Mucosa of stomach (tissue), 1 donor: ENCODE measurements around the gene RAD23A.

Experiments used
- H3K27me3 ChIP-seq: one replicate; pipeline ENCODE4 v1.7.0; 2013; ENCODE audit warnings: mild to moderate bottlenecking, low read length; ENCODE audit not compliant: control insufficient read depth, insufficient read depth
- H3K36me3 ChIP-seq: one replicate; pipeline ENCODE4 v1.7.0; 2013; ENCODE audit warnings: low read length; ENCODE audit not compliant: control insufficient read depth, insufficient read depth
- H3K4me1 ChIP-seq: one replicate; pipeline ENCODE4 v1.7.0; 2013; ENCODE audit warnings: mild to moderate bottlenecking, low read length; ENCODE audit not compliant: control insufficient read depth, insufficient read depth
- H3K4me3 ChIP-seq: one replicate; pipeline ENCODE4 v1.7.0; 2013; ENCODE audit warnings: low read length
- H3K9ac ChIP-seq: one replicate; pipeline ENCODE4 v1.7.0; 2013; ENCODE audit warnings: mild to moderate bottlenecking, low read length, moderate library complexity
- H3K9me3 ChIP-seq: one replicate; pipeline ENCODE4 v1.7.0; 2013; ENCODE audit warnings: mild to moderate bottlenecking, low read length, moderate library complexity; ENCODE audit not compliant: control insufficient read depth
- donor health status: Pancreatic carcinoma.

The RAD23A gene

GRCh38 chr19:12924621-12925310 is 20.9 kb upstream of the RAD23A start:
- Histone ChIP-seq H3K9me3 (no peaks in the 10 kb centered on the region), H3K36me3 (peaks cover 12% of the 10 kb centered on the region), H3K4me3 (no peak overlapping the region), H3K9ac (no peak overlapping the region), H3K27me3 (no peaks in the 10 kb centered on the region), H3K4me1 (no peaks in the 10 kb centered on the region)

GRCh38 chr19:12930002-12930645 is 15.5 kb upstream of the RAD23A start:
- Histone ChIP-seq H3K9ac (no peak overlapping the region), H3K4me3 (no peak overlapping the region), H3K9me3 (no peaks in the 10 kb centered on the region), H3K36me3 (peaks cover 10% of the 10 kb centered on the region), H3K4me1 (peaks cover 7% of the 10 kb centered on the region), H3K27me3 (no peaks in the 10 kb centered on the region)

- Histone ChIP-seq H3K4me1 (peaks cover 11% of the 10 kb centered on the region), H3K9me3 (no peaks in the 10 kb centered on the region), H3K36me3 (peaks cover 7% of the 10 kb centered on the region), H3K27me3 (no peaks in the 10 kb centered on the region), H3K9ac (peak overlapping the region; percentile 79), H3K4me3 (peak overlapping the region; percentile 98)
These were observed 13.0 kb upstream of the RAD23A start for GRCh38 chr19:12932392-12933286.

- Histone ChIP-seq H3K4me1 (peaks cover 16% of the 10 kb centered on the region), H3K9me3 (no peaks in the 10 kb centered on the region), H3K4me3 (peak within 1 kb of the TSS; percentile 98)
These were observed 12.2 kb upstream of the RAD23A start, which contains the start of gene FARSA for GRCh38 chr19:12933287-12934072. Gene FARSA (minus strand): TSS chr19:12933711. CDS start chr19:12933696, 15 bp downstream.

GRCh38 chr19:12935071-12935470 is 10.6 kb upstream of the RAD23A start:
- no peak overlapping the region for H3K9ac ChIP-seq
- H3K27me3 ChIP-seq: no peaks in the 10 kb centered on the region
- peaks cover 14% of the 10 kb centered on the region for H3K36me3 ChIP-seq
- H3K4me3 ChIP-seq: no peak overlapping the region
- H3K4me1 ChIP-seq: peaks cover 22% of the 10 kb centered on the region
- H3K9me3 ChIP-seq: no peaks in the 10 kb centered on the region

More at GRCh38 chr19:12933287-12934072, 12.2 kb upstream of the RAD23A start, which contains the start of gene FARSA:
- Histone ChIP-seq H3K36me3 (peaks cover 7% of the 10 kb centered on the region), H3K27me3 (no peaks in the 10 kb centered on the region), H3K9ac (peak within 1 kb of the TSS; percentile 79)

GRCh38 chr19:12936582-12936981 is 9.1 kb upstream of the RAD23A start:
- no peaks in the 10 kb centered on the region for H3K9me3 ChIP-seq
- H3K4me3 ChIP-seq: no peak overlapping the region
- no peak overlapping the region for H3K9ac ChIP-seq
- H3K27me3 ChIP-seq: no peaks in the 10 kb centered on the region
- peaks cover 35% of the 10 kb centered on the region for H3K4me1 ChIP-seq
- peaks cover 17% of the 10 kb centered on the region for H3K36me3 ChIP-seq

GRCh38 chr19:12937093-12937926 is 8.4 kb upstream of the RAD23A start:
- Histone ChIP-seq H3K27me3 (no peaks in the 10 kb centered on the region), H3K9ac (peak overlapping the region; percentile 99), H3K4me3 (peak overlapping the region; percentile 57), H3K36me3 (peaks cover 19% of the 10 kb centered on the region), H3K9me3 (no peaks in the 10 kb centered on the region), H3K4me1 (peaks cover 37% of the 10 kb centered on the region)

- H3K4me3 ChIP-seq: peak within 1 kb of the TSS; percentile 98
- no peaks in the 10 kb centered on the region for H3K9me3 ChIP-seq
- H3K27me3 ChIP-seq: no peaks in the 10 kb centered on the region
- peaks cover 33% of the 10 kb centered on the region for H3K4me1 ChIP-seq
- H3K9ac ChIP-seq: peak within 1 kb of the TSS; percentile 99
- H3K36me3 ChIP-seq: peaks cover 25% of the 10 kb centered on the region
These were observed 7.5 kb upstream of the RAD23A start, which contains the start of gene CALR for GRCh38 chr19:12937927-12938778. Gene CALR (plus strand): TSS chr19:12938609. CDS start chr19:12938680, 71 bp downstream.

- no peaks in the 10 kb centered on the region for H3K9me3 ChIP-seq
- H3K27me3 ChIP-seq: no peaks in the 10 kb centered on the region
- H3K4me3 ChIP-seq: peak overlapping the region; percentile 98
- peak overlapping the region; percentile 99 for H3K9ac ChIP-seq
- peaks cover 30% of the 10 kb centered on the region for H3K36me3 ChIP-seq
- peaks cover 39% of the 10 kb centered on the region for H3K4me1 ChIP-seq
These were observed 6.7 kb upstream of the RAD23A start for GRCh38 chr19:12938779-12939601.
